CD4-positive, alpha-beta T cell treated with Interleukin-17A for 4 hours (primary cell): Measurements from ENCODE around the gene PDILT.
"Not testable (repeated sequence)": the region's sequence is repeated elsewhere in the genome, so short reads cannot be mapped to it uniquely, and the experiment has no call there.

Experiments
- DNase-seq: peaks from one replicate; pipeline ENCODE4 v3.0.0-alpha.2; 2020; ENCODE audit warnings: mixed read lengths

The PDILT gene

DNA sequence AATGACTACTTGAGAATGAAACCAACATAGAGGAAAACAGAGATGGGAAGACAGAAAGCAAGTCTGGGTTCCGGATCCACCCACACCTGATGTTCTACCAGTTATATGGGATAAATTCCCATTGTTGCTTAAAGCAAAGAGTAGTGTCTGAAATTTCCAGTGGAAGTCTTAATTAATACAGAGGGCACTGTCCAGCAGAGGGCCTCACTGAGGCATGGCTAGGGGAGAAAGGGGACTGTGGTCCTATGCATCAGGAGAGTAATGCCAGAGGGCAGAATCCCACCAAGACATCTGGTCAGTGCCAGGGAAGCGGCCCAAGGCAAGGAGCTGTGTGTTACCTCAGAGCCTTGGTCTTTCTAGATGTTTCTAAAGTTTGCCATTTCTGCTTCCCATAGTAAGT is 44.5 kb downstream of the PDILT start:
- DNase-seq = no peak

GRCh38 chr16:20355114-20355782 is 49.3 kb downstream of the PDILT start:
- DNase-seq = no peak

DNA sequence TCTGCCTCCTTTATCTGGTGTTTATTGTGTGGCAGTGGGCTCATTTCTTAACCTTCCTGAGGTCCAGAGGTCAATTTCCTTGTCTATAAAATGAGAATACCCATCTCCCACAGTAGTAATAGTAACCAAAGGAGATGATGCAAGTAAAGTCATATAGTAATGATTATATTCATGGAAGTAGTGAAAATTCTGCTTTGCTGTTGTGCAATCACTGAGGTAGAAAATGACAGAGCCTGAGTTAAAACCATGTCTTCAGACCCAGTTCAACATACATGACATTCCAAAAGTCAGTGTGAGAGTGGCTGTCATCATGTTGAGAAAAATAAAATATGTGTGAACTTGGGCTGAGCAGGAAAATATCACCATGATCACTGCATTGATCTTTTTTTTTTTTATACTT is 51.2 kb downstream of the PDILT start:
- no peak for DNase-seq

GRCh38 chr16:20352615-20353014 is 51.9 kb downstream of the PDILT start, which contains the start of gene UMOD:
TSS of gene UMOD (minus strand) at chr16:20352715. CDS start at chr16:20350737, 1,978 bp downstream.
- no peak for DNase-seq

DNA sequence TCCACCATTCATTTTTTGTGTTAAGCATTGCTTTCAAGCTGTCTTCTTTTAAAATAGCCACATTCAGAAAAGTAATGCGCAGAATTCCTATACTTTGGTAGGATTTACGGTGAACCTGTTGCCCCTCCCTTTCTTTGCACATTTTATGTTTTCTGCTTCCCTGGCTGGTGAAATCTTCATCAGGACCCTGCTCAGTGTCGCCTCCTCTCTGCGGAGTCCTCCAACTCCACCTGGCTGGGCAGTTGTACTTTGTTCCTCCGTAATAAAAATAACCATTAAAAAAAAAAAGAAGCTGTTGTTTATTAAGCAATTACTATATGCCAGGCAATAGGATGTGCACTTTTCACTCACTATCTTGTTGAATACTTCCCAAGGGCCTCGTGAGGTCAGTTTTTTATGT is 54.9 kb downstream of the PDILT start:
- DNase-seq = no peak

DNA sequence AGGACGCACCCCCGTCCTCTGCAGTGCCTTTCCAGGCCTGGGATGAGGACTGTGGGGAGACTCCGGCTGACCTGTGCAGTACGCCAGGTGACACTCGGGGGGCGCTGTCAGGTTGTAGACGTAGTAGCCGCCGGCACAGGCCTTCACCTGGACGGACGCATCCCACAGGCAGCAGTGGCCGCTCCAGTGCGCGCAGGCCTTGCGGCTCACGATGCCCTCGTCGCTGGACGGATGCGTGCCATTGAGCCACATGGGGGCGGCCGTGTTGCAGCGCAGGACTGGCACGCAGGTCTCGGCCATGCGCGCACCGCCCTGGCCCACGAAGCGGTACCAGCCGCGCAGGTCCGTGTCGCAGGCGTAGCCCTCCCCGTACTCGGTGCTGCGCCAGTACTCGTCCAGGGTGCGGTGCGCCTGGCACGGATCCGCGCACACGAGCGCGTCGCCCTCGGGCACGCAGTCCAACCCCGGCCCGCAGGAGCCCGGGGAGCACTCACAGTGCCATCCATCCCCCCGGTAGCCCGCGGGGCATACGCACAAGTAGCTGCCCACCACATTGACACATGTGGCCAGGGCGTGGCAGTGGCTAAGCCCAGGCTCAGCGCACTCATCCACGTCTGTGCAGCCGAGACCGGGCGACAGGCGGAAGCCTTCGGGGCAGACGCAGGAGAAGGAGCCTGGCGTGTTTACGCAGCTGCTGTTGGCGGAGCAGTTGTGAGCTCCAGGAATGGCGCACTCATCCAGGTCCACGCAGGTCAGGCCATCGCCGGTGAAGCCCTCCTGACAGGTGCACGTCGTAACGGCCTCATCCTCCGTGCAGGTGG is 56.0 kb downstream of the PDILT start:
- DNase-seq = no peak

GRCh38 chr16:20347666-20348364 is 56.7 kb downstream of the PDILT start:
- DNase-seq = no peak

- no peak for DNase-seq
Observed at GRCh38 chr16:20344611-20345010, 59.9 kb downstream of the PDILT start.

GRCh38 chr16:20339744-20340143 is 64.8 kb downstream of the PDILT start:
- DNase-seq = no peak

GRCh38 chr16:20336955-20337354 is 67.6 kb downstream of the PDILT start:
- no peak for DNase-seq

- DNase-seq = no peak
Observed at GRCh38 chr16:20334396-20334795, 70.1 kb downstream of the PDILT start.

- DNase-seq = no peak
Observed at GRCh38 chr16:20333120-20333519, 71.4 kb downstream of the PDILT start.

DNA sequence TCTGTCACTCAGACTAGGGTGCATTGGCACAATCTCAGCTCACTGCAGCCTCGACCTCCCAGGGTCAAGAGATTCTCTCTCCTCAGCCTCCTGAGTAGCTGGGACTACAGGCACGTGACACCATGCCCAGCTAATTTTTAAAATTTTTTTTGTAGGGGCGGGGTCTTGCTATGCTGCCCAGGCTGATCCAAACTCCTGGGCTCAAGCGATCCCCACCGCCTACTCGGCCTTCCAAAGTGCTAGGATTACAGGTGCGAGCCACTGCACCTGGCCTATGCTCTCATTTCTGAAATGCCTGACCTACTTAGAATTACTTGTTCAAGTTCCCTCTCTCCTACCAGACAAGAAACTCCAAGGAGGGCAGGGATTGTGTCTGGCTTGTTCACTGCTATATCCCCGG is 72.1 kb downstream of the PDILT start:
- DNase-seq = no peak

DNA sequence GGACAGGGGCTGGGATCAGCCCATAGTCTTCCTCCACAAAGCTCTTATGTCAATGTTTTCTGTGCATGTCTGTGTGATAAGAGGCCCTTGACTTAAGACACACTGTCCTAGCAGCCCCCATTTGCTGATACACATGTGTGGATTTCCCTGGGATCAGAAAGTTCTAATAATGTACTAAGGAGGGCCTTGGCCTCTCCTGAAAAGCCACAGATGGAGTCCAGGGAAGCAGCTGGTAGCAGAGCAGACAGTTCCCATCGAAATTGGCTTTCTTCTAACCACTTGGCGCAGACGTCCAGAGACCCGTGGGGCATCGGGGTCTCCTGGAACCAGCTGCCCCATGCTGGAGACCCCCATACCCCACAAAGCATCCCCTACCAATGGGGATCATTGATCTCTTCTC is 72.9 kb downstream of the PDILT start:
- DNase-seq = no peak

GRCh38 chr16:20329392-20330138 is 75.0 kb downstream of the PDILT start:
- no peak for DNase-seq

GRCh38 chr16:20327444-20328041 is 77.0 kb downstream of the PDILT start, which contains the start of gene GP2:
TSS of gene GP2 (minus strand) at chr16:20327513. CDS start at chr16:20326431, 1,082 bp downstream.
- no peak for DNase-seq

DNA sequence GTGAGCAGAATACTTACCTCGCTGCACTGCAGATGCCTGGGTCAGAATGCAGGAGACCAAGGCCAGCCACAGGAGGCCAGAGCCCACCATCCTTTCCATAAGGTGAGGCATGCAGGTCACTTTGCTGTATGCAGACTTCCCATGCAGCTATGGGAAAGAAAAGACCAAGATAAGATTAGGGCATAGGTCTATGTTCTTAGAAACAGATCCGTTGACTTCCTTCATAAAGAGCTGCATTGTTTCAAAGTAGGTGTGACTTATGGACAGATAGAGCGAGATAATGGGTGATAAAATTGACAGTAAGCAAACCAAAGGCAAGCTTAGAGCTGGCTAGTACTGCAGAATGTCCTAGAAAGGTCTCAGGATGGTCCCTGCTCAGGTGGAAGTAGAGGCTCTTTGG is 78.2 kb downstream of the PDILT start:
- no peak for DNase-seq

DNA sequence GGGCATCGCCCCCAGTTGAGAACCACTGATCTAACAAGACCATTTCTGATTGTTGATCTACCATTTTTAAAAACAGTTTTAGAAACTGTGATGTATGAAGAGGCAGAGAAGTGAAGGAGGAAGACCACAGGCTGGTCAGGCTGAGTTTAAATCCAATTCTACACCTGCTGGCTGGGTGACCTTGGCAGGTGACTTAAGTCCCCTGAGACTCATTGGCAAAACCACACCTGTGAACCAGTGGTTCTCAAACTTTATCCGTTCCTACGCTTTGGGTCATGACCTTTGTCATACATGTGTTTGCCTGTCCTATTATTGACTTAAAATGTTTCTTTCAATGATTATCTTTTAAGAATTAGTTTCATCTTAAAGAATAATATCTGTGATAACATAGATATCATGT is 79.5 kb downstream of the PDILT start:
- DNase-seq = no peak

- DNase-seq = no peak
Observed at GRCh38 chr16:20323591-20324117, 80.9 kb downstream of the PDILT start.

GRCh38 chr16:20322696-20323095 is 81.8 kb downstream of the PDILT start:
- no peak for DNase-seq

DNA sequence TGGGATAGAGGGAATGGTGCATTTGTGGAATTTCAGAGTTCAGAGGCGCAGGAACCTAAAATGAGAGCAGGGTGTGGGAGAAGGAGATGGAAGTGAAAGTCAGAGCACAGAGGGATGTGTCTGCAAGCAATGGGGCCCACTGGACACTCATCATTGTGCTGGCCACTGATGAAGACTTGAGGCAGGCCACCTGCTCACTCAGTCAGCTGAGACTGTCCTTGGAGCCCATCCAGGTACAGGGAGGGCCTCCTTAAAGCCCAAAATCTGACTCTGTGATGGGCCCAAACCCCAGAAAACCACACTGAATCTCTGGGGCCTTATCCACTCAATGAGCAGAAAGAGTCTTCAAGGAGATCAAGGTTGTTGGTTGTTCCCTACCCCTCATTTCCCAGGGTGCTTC is 82.9 kb downstream of the PDILT start:
- no peak for DNase-seq

GRCh38 chr16:20321051-20321450 is 83.5 kb downstream of the PDILT start:
- DNase-seq = not testable (repeated sequence)
